ENCODE data around the gene HSPB3. TPM values are rescaled to one million over a fixed set of nuclear protein-coding genes. Genes with fewer than 3 reads are reported as not detected.

HSPB3 gene
- total RNA-seq, 4 donors from 2014 or later = 1.7 TPM; not detected in 3

DNA sequence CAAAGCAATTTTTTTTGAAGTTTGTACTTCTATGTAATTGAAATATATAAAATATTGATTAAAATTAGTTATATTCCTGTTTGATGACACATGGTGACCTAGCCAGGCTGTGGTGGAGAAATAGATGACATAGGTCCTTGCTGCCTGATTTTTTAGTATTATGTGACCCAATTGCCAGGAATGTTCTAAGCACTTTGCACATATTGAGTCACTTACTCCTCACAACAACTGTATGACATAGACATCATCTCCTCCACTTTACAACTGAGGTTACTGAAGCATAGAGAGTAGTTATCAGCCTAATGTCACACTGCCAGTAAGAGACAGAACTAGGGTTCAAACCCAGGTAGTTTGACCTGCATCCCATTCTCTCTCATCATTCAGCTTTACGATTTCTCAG, 35.8 kb downstream of the HSPB3 start:
- Histone ChIP-seq H3K27ac (no peak overlapping the region), H3K9me3 (no peaks in the 10 kb centered on the region), H3K27me3 (no peaks in the 10 kb centered on the region), H3K36me3 (no peaks in the 10 kb centered on the region), H3K4me1 (no peaks in the 10 kb centered on the region), H3K4me3 (no peak overlapping the region)
- DNase-seq = no peak
- intact Hi-C loops (cut with DNase I; ENCODE audit: low total_unique reads) = no loop called here
- TF ChIP-seq CTCF (IDR thresholded peaks at IDR 0.05) (no peak), POLR2A (IDR thresholded peaks at IDR 0.05) (no peak)

- Histone ChIP-seq H3K4me1 (no peaks in the 10 kb centered on the region), H3K27ac (no peak overlapping the region), H3K9me3 (no peaks in the 10 kb centered on the region), H3K4me3 (no peak overlapping the region), H3K36me3 (no peaks in the 10 kb centered on the region), H3K27me3 (no peaks in the 10 kb centered on the region)
- no peak for TF ChIP-seq POLR2A (IDR thresholded peaks at IDR 0.05)
- TF ChIP-seq CTCF (IDR thresholded peaks at IDR 0.05) = no peak
- DNase-seq = no peak
- intact Hi-C loops (cut with DNase I; ENCODE audit: low total_unique reads) = no loop called here
Observed at GRCh38 chr5:54492178-54492577, 36.7 kb downstream of the HSPB3 start.

- Histone ChIP-seq H3K9me3 (no peaks in the 10 kb centered on the region), H3K27ac (no peak overlapping the region), H3K4me3 (no peak overlapping the region), H3K36me3 (no peaks in the 10 kb centered on the region), H3K4me1 (no peaks in the 10 kb centered on the region), H3K27me3 (no peaks in the 10 kb centered on the region)
- no peak for DNase-seq
- intact Hi-C loops (cut with DNase I; ENCODE audit: low total_unique reads) = no loop called here
- TF ChIP-seq POLR2A (IDR thresholded peaks at IDR 0.05) = no peak
- TF ChIP-seq CTCF (IDR thresholded peaks at IDR 0.05) = no peak
Observed at GRCh38 chr5:54495027-54495426, 39.5 kb downstream of the HSPB3 start.

Other genes with a start within 250 kb of the HSPB3 start
- 100 to 1,000 TPM in 1 of 4 donors, 10 to 100 TPM in 3; 36.2 to 338 (median 69.0) TPM for gene ARL15, start 145.1 kb upstream of the HSPB3 start, total RNA-seq
- gene SNX18, start 62.1 kb downstream of the HSPB3 start, total RNA-seq = 10 to 100 TPM; 33.6 to 59.1 (median 51.2) TPM